GM19328 (cell line): ENCODE data around the gene LCE3B.

Experiments used
- ATAC-seq: cut with Tn5 transposase; IDR thresholded peaks from one replicate; pipeline ENCODE4 v1.9.1; 2021; ENCODE audit warnings: mild to moderate bottlenecking, moderate library complexity; ENCODE audit not compliant: unreplicated experiment

The LCE3B gene

DNA sequence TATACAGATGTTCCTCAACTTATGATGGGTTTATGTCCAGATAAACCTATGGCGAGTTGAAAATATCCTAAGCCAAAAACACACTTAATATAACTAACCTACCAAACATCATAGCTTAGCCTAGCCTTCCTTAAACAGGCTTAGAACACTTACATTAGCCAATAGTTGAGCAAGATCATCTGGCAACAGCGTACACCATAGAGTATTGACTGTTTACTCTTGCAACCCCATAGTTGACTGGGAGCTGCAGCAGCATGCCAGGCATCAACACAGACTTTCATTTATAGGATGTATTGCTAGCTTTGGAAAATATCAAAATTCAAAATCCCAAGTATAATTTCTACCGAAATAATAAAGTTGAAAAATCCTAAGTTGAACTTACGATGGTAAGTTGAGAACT is 44.1 kb downstream of the LCE3B start:
- no peak for ATAC-seq

DNA sequence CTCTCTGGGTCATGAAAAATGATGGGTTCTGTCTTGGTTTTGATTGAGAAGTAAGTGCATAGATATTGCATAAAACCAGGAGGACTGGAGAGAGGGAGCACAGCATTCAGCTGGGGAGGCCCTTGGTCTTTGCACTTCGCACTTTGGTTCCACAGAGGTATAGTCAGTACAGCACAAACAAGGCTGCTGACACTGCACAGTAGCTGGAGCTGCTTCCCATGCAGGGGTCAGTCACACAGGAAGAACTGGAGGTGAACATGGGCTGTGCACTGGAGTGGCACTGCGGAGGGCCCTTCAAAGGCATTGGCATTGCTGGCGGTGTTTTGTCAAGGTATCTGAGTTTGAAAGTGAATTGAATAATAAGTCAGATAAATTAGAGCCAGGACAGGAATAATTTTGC is 45.0 kb downstream of the LCE3B start:
- ATAC-seq, result no peak

DNA sequence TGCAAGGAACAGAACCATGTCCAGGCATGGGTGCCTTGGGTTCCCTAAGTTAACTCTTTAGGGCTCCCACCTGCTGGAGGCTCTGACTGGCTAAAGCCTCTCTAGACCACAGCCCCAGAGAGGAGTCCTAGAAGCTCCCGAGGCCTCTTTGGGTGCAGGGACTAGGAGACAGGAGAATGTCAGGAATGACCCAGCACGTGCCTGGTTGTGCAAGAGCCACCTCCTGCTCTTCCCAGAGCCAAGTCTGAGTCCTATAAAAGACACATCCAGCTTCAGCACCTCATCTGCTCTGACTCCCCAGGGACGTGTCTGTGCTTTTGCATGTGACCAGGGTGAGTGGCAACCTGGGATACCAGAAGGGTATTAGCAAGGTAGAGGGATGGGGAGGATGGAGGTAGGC is 49.5 kb downstream of the LCE3B start, which contains the start of gene LCE2D:
Gene LCE2D, plus strand, starts transcription at position 283 of the 400 bp plus-strand sequence. CDS start 726 bp downstream, outside the sequence.
- no peak for ATAC-seq
